Fibroblast of lung (primary cell): ENCODE data around the gene MEG3.

Experiments
- EZH2 ChIP-seq: IDR thresholded peaks from 2 replicates; pipeline ENCODE4 v1.5.1; 2012; ENCODE audit warnings: low read length, control low read depth, mild to moderate bottlenecking; ENCODE audit errors: missing control alignments
- TF ChIP-seq, protein P1 (sequence below), 2 donors: IDR thresholded peaks in 1 of 2; conservative IDR thresholded peaks in 1 of 2; 1 replicate in 1 of 2; 2 replicates in 1 of 2; pipeline ENCODE4 v1.5.1; 2011 to 2012; ENCODE audit warnings: low read length in 2 of 2, control low read depth in 1 of 2, inconsistent platforms in 1 of 2, low read depth in 1 of 2, mild to moderate bottlenecking in 1 of 2

- TF ChIP-seq, protein P1, sequence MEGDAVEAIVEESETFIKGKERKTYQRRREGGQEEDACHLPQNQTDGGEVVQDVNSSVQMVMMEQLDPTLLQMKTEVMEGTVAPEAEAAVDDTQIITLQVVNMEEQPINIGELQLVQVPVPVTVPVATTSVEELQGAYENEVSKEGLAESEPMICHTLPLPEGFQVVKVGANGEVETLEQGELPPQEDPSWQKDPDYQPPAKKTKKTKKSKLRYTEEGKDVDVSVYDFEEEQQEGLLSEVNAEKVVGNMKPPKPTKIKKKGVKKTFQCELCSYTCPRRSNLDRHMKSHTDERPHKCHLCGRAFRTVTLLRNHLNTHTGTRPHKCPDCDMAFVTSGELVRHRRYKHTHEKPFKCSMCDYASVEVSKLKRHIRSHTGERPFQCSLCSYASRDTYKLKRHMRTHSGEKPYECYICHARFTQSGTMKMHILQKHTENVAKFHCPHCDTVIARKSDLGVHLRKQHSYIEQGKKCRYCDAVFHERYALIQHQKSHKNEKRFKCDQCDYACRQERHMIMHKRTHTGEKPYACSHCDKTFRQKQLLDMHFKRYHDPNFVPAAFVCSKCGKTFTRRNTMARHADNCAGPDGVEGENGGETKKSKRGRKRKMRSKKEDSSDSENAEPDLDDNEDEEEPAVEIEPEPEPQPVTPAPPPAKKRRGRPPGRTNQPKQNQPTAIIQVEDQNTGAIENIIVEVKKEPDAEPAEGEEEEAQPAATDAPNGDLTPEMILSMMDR (conservative IDR thresholded peaks at IDR 0.05 in 1 of 2, IDR thresholded peaks at IDR 0.05 in 1 of 2; ENCODE audit: low read depth in 1 of 2, low read length in 2 of 2) = no peak
- no peak for TF ChIP-seq EZH2
These were observed 28.5 kb downstream of the MEG3 start for GRCh38 chr14:100854435-100854834.
